Osteoblast (primary cell): ENCODE results near the gene TMEM201. TPM values are rescaled to one million over a fixed set of nuclear protein-coding genes. Genes with fewer than 3 reads are reported as not detected.

Source experiments
- DNase-seq: peaks from one replicate; pipeline ENCODE4 v3.0.0; 2011; ENCODE audit warnings: low spot score, mixed read lengths; ENCODE audit not compliant: insufficient read length; ENCODE audit errors: missing footprints
- H2AFZ ChIP-seq: 2 replicates; pipeline ENCODE4 v1.6.0; 2011; ENCODE audit warnings: mild to moderate bottlenecking, low read length
- H3K27ac ChIP-seq: 2 replicates; pipeline ENCODE4 v1.5.1; 2011; ENCODE audit warnings: mild to moderate bottlenecking, low read depth, low read length, moderate library complexity
- H3K27me3 ChIP-seq: 2 replicates; pipeline ENCODE4 v1.6.0; 2012; ENCODE audit warnings: mild to moderate bottlenecking, control low read depth, inconsistent platforms, low read length, moderate library complexity; ENCODE audit not compliant: insufficient read depth
- H3K36me3 ChIP-seq: 2 replicates; pipeline ENCODE4 v1.5.1; 2011; ENCODE audit warnings: mild to moderate bottlenecking, low read length, control low read depth, moderate library complexity; ENCODE audit not compliant: insufficient read depth
- H3K4me1 ChIP-seq: 2 replicates; pipeline ENCODE4 v1.5.1; 2011; ENCODE audit warnings: mild to moderate bottlenecking, low read length, control low read depth, moderate library complexity; ENCODE audit not compliant: insufficient read depth
- H3K4me2 ChIP-seq: 2 replicates; pipeline ENCODE4 v1.6.0; 2011; ENCODE audit warnings: mild to moderate bottlenecking, low read length; ENCODE audit not compliant: insufficient read depth
- H3K4me3 ChIP-seq: fragments of 200-600 bp; sonication (generic); 3 replicates; pipeline ENCODE4 v1.5.1; 2012; ENCODE audit warnings: mild to moderate bottlenecking, low read length, inconsistent platforms; ENCODE audit not compliant: insufficient read depth
- H3K79me2 ChIP-seq: 2 replicates; pipeline ENCODE4 v1.6.0; 2012; ENCODE audit warnings: mild to moderate bottlenecking, low read length, control low read depth, inconsistent platforms; ENCODE audit not compliant: insufficient read depth
- H3K9me3 ChIP-seq: 2 replicates; pipeline ENCODE4 v1.5.1; 2011; ENCODE audit warnings: low read depth, low read length, control low read depth
- H4K20me1 ChIP-seq: 2 replicates; pipeline ENCODE4 v1.6.0; 2012; ENCODE audit warnings: mild to moderate bottlenecking, low read length, control low read depth; ENCODE audit not compliant: insufficient read depth
- total RNA-seq: library from RNA; depleted of rRNA; stranded (reverse); fragments of >200 nt; gene quantifications from 2 replicates; pipeline ENCODE4 v1.2.3, GENCODE V29; 2012
- TF ChIP-seq, protein P1 (sequence below): IDR thresholded peaks from 2 replicates; pipeline ENCODE4 v1.5.1; 2011; ENCODE audit warnings: mild to moderate bottlenecking, low read depth, low read length, moderate library complexity; ENCODE audit errors: extremely low read depth

The TMEM201 gene
- total RNA-seq, 1 donor, result 6.2 TPM

DNA sequence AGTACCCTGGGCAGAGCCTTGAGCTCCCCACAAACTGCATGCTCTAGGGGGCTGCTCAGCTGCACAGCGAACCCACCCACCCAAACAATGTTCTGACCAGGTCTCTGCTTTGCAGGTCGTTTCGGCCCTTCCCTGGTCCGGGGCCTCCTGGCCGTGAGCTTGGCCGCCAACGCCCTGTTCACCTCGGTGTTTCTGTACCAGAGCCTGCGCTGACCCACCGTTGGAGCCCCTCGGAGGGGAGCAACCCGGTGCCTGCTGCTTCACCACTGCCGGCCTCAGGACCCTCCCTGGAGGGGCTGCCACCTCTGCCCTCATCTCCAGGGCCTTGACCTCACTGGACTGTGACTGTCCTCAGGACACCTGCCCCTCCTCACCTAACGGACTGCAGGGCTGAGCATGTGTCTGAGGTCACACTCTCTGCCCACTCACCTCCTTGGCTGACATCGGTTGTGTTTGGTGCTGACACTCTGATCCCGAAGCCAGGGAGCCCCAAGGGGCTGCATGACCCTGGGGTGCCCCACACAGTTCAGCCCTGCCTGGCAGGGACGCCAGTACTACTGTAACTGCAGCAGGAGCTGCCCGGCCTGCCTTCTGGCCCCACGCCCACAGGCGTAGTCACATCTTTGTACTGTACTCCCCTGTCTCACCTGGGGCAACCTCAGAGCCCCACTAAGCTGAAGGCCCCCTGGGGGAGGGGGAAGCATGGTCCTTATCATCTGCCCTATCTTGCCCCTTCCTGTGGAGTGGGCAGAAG, 24.3 kb downstream of the TMEM201 start:
- H3K36me3 ChIP-seq, result peaks cover 13% of the 10 kb centered on the region
- H3K79me2 ChIP-seq, result no peaks in the 10 kb centered on the region
- H3K27ac ChIP-seq, result no peak overlapping the region
- peak; percentile 58 for DNase-seq
- TF ChIP-seq, protein P1, sequence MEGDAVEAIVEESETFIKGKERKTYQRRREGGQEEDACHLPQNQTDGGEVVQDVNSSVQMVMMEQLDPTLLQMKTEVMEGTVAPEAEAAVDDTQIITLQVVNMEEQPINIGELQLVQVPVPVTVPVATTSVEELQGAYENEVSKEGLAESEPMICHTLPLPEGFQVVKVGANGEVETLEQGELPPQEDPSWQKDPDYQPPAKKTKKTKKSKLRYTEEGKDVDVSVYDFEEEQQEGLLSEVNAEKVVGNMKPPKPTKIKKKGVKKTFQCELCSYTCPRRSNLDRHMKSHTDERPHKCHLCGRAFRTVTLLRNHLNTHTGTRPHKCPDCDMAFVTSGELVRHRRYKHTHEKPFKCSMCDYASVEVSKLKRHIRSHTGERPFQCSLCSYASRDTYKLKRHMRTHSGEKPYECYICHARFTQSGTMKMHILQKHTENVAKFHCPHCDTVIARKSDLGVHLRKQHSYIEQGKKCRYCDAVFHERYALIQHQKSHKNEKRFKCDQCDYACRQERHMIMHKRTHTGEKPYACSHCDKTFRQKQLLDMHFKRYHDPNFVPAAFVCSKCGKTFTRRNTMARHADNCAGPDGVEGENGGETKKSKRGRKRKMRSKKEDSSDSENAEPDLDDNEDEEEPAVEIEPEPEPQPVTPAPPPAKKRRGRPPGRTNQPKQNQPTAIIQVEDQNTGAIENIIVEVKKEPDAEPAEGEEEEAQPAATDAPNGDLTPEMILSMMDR, result no peak
- no peak overlapping the region for H3K4me3 ChIP-seq
- H3K4me2 ChIP-seq, result no peak overlapping the region
- no peaks in the 10 kb centered on the region for H4K20me1 ChIP-seq
- no peaks in the 10 kb centered on the region for H3K4me1 ChIP-seq
- H3K9me3 ChIP-seq, result no peaks in the 10 kb centered on the region
- H3K27me3 ChIP-seq, result peaks cover 5% of the 10 kb centered on the region
- no peak overlapping the region for H2AFZ ChIP-seq

DNA sequence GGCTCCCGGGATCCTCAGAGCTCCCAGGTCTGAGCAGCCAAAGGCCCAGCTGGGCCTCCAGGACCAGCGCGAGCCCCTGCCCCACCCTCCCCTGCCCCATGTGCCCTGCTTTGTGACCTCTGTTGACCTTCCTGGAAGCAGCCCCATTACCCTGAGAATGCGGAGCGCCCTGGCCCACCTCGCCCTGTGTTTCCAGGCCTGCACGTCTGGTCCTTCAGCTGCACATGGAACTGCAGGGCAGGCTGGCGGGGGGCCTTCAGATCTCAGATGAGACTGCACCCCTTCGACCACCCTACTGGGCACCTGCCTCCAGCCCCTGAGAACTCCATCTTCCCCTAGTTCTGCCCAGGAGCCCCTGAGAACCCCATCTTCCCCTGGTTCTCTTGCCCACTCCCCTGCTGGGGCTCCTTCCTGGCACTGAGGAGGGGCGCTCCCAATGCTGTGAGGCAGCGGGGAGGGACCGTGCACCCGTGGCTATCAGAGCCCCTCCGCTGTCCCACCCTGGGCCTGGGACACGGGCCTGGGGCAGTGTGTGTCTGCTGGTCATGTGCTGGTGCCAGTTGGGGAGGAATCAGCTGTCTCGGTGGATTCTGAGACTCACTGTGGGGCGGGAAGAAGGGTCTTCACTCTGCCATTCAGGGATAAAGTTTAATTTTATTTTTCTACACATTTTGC, 25.1 kb downstream of the TMEM201 start:
- H3K27ac ChIP-seq, result no peak overlapping the region
- no peak overlapping the region for H2AFZ ChIP-seq
- H3K79me2 ChIP-seq, result no peaks in the 10 kb centered on the region
- no peaks in the 10 kb centered on the region for H3K9me3 ChIP-seq
- peak; percentile 74 for DNase-seq
- no peaks in the 10 kb centered on the region for H4K20me1 ChIP-seq
- TF ChIP-seq, protein P1, result no peak
- H3K36me3 ChIP-seq, result peaks cover 13% of the 10 kb centered on the region
- peaks cover 5% of the 10 kb centered on the region for H3K27me3 ChIP-seq
- no peak overlapping the region for H3K4me3 ChIP-seq
- no peaks in the 10 kb centered on the region for H3K4me1 ChIP-seq
- no peak overlapping the region for H3K4me2 ChIP-seq

DNA sequence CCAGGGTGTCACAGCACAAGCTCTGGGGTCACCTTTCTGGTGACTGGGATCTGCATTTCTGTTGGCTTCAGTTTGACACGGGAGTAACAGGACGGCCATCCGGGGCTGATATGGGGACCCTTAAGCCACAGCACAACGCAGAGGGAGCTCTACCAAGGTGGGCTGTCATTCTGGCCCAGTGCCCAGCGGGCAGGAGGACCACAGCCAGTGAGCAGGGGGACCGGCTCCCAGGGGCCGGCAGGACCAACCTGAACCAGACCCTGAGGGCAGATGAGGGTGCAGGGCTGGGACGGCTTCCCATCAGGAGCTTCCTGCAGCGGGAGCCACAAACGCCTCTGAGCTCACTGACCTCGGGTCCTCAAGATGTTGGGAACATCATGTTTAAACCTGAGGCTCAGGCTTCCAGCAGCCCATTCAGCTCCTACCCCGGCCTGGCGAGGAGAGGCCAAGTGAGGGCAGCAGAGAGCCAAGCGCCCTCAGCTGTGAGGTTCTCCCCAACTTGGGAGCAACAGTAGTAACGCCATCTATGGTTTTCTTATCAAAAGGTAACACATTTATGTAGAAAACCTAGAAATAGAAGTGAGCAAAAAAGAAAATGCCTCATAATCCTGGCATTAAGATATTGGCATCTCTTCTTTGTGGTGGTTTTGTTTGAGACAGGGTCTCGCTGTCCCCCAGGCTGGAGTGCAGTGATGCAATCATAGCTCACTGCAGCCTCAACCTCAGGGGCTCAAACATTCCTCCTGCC, 26.8 kb downstream of the TMEM201 start:
- Histone ChIP-seq H2AFZ (no peak overlapping the region), H3K4me2 (no peak overlapping the region), H3K27ac (no peak overlapping the region), H3K4me1 (no peaks in the 10 kb centered on the region), H3K4me3 (no peak overlapping the region), H3K36me3 (peaks cover 5% of the 10 kb centered on the region), H3K27me3 (peaks cover 10% of the 10 kb centered on the region), H4K20me1 (no peaks in the 10 kb centered on the region), H3K9me3 (no peaks in the 10 kb centered on the region), H3K79me2 (no peaks in the 10 kb centered on the region)
- TF ChIP-seq, protein P1, result peak; percentile 77
- peak; percentile 97 for DNase-seq
